Activated naive CD4-positive, alpha-beta T cell (primary cell): ENCODE results near the gene KITLG.
"Not testable (repeated sequence)": the region's sequence is repeated elsewhere in the genome, so short reads cannot be mapped to it uniquely, and the experiment has no call there.

ENCODE experiments used
- DNase-seq, 4 experiments: peaks; one replicate each; lab custom pipeline; 2025; lab: John Stamatoyannopoulos, UW

KITLG gene

DNA sequence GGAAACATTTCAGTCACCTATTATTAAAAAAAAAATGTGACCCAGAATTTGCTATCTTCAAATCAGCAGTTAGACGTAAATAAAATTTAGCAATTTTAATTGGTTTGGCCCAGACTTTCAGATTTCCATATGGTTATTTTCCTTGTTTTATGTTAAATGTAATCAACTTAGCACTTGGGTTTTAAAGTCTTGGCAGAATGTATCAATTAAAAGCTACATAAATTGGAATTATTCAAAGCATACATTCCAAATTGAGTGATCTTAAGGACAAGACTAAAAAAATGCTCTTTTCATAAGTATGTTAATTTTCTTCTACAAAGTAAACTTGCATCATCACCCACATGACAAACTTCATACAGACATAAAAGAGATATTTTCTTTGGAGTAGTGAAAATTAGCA, 3.4 kb downstream of the KITLG start:
- DNase-seq, result no peak

DNA sequence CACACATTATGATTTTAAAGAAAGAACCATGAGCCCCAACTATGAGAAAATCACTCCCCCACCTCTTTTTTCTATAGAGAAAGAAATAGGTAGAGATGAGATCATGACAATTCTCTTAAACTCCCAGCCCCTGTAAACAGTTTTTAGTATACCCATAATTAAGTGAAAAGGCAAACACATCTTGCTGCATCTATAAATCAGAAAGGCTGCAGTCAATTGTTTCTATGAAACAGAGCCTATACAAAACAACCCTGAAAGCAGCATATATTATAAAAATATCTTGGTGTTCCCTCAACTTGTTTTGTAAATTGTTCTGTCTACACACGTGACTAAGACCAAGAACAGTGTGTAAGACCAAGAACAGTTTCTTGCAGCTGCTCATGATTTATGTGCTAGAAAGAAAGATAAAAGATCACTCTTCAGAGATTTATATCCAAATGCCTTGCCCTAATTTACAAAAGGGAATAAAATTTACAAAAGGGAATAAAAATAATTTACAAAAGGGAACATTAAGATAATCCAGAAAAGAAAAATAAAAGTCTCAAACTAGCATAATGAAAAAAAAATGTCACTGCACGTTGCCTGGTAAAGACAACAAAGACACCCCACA, 4.8 kb downstream of the KITLG start:
- no peak for DNase-seq

DNA sequence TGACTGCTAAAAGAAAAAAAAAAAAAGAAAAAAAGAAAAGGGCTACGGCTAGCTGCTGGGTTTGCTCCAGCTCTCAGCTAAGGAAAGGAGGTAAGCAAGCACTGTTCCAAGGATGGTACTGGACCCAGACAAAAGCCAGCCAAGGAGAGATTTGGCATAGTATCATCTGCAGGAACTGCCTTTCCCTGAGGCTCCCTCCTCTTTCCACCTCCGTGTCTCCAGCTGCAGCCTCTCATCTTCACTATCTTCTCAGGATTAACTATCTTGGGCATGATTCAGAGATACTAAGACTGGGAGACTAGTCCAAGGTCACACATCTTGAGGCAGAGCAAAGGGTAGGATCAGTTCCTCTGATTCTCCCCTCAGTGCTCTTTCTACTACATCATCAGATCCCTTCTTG, 6.0 kb downstream of the KITLG start:
- no peak for DNase-seq

DNA sequence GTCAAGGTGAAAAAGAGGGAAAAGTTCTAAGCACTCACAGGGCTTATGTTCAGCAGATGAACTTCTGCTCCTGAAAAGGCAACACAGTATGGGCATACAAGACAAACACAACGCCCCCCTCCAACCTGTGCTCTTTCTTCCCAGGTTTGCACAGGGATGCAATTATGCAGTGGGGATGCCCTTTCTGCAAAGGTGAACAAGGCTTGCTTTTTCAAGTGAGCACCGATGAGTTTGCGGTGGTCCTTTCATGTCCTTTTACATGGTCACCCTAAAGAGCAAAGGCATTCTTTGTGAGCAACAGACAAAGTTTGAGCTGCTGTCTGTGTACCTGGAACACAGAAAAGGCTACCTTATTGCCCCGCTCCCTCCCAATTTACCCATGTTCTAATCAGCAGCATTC, 6.7 kb downstream of the KITLG start:
- DNase-seq, result no peak

DNA sequence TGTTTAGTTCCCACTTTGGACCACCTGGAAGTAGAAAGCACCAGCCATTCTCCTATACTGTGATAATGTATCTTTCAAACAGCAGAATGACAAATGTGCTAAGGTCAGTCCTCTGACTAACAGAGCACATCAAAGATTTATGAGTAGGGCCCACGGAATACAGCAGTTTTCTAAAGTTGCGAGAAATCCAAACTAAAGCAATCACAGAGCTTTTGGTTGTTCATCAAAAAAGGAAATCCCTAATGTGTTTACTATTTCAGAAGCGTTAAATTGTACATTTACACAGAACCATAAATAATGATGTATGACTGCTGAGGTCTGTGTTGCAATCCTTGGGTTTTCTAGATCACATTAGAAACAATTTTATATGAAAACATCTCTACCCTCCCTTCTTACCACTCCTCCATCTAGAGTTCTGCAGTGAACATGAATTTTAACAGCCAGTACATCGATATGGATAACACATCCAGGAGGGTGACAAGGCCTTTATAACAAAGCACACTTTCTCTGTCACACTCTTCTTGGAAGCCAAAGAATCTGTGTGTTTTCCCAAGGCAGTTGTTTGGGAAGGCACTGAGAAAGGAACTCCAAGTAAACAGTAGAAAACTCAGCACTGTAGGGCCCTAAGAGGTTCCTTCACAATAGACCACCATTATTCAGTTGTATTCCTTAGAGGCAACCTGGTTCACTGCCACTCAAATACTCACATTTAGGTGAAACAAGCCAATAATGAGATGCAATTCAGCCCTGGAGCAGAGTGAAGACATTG, 7.3 kb downstream of the KITLG start:
- no peak for DNase-seq

DNA sequence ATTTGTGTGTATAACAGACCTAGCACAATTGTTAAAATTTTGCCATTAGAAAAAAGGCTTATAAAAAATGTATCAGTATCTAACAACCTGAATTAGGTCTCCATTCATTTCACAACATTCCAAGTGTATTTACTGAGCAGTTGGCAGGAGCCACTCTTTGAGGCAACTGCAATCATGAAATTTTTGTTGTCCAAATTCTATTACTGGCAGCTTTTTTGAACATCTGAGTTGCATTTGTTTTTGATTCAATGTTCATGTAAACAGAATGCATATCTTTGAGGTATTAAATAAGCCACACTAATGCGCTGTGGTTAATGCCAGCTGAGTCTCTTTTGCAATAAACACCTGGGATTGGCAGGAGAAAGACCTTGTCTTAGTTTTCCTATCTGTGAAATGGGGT, 8.7 kb downstream of the KITLG start:
- DNase-seq, result no peak

DNA sequence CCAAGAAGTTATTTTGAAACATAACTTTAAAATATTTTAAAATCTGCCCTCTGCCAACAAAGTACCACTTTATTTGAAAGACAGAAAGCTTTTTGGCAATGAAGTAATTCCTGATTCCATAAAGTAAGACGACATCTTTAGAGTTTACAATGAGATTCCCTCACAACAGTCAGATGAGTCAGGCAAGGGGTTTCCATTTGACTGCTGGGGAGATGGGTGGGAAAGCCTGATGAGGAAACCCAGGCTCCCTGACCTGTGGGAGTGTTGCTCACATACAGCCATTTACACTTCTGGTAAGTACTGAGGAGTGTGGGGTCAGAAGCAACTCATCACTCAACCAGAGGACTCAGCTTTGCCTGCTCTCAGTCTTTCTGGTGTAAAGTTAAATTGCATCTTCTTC, 10.2 kb downstream of the KITLG start:
- no peak for DNase-seq

DNA sequence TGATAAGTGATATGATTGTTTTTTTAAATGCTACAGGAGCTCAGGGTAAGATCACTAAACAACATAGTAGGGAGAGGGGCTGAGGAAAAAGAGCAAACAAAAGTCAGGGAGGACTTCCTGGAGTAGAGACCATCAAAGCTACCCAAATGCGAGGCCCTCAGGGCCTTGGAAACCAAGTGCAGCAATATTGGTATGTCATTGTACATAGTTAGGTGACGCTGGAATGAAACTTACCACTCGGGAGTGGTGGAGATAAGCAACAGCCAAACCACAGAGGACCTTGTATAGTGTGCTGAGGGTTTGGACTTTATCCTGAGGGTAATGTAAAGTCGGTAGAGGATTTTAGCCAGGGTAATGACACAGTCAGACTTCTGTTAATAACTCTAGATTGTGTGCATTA, 13.8 kb downstream of the KITLG start:
- DNase-seq, result no peak

DNA sequence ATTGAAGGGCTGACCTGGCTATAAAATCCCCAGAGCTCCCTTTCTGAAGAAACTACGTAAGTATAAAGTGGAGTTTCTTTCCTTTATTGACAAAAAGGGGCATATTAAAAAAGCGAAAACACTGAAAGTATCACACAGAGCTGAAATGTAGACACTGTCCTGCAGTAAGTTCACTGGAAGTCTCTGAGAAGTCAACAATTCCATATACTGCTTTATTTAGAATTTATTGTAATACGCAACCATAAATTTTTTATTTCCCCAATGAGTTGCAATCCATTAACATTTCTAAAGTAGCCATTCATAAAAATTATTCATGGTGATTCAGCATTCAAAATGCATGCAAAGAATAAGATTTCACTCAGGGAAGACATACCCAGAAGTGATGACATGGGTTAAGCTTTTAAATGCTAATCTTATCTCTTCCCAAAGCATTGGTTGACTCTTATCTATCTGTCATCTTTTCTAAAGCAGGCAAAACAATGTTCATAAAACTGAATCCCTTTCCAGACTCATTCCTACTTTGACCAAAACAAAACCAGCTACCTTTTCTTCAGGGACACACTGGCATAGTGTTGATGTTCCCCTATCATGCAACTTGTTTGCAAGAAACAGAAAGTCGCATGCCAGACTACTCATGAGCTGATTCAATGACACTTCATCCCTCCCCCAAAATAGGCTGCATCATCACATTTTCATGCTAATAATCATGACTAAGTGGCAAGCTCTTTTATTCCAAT, 17.3 kb downstream of the KITLG start:
- no peak for DNase-seq

DNA sequence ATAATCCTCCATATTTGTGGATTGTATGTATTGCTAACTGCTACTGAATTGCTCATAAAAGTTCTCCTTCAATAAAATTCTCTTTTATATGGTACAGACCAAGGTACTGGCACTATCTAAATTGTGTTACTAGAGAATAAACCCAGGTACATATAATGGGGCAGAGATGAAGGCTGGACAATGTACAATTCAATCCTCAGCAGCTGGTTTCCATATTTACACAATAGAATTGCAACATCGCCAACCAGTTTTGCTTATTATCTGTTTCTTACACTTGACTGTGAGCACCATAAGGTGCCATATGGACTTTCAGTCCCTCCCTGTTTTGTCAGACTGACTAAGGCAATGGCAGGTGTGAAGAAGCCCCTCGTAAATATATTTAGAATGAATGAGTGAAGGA, 18.1 kb downstream of the KITLG start:
- no peak for DNase-seq

DNA sequence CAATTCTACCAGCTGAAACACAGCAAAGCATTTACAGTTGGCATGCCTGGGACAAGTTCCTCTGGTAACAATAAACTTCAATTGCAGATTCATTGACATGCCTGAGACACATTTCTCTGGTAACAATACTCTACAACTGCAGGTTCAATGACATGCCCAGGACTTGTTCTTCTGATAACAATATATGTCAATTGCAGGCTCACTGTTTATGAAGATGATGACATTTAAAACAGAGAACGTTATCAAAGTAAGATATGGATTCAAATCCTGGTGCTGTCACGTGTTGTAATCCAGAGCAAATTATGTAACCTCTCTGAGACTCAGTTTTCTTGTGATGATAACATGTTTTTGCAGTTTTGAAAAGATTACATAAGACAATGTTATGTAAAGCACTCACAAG, 20.5 kb downstream of the KITLG start:
- no peak for DNase-seq

DNA sequence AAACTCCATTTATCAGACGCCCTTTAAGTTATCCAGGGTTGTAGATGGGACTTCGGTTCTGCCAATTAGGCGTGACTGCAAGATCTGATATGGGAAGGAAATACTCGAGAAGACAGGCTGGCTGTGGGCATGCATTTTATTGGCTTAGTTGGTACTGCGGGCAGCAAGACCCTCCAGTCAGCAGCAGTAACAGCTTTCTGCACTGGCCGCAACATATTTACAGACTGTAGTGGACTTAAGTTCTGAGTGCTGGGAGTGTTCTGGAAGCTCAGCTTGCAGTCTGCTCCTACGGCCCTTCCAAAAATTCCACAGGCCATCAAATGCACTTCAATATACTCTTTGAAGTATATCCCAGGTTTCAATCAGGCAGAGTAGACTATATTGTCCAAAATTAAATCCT, 21.1 kb downstream of the KITLG start:
- no peak for DNase-seq

DNA sequence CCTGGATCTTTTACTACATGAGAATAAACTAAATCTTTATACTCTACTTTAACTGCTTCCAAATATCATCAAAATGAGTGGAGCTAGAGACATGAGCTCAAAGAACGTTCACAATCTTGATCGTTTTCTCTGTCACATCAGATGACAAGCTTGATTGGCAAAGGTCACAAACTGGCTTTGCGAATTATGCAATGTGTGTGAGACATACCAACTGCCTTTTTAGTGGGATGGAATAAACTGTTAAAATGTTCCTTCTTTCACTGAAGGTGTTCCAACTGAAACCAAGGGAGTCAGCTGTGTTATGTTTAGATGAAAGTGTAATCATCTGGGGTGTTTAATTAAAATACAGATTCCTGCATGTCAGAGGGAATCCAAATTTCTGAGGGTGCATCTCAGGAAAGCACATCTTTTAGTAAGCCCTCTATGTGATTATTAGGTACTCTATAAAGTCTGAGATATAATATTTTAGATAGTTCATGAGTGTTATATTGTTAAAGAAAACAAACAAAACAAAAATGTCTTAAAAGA, 21.9 kb downstream of the KITLG start:
- DNase-seq, result no peak

DNA sequence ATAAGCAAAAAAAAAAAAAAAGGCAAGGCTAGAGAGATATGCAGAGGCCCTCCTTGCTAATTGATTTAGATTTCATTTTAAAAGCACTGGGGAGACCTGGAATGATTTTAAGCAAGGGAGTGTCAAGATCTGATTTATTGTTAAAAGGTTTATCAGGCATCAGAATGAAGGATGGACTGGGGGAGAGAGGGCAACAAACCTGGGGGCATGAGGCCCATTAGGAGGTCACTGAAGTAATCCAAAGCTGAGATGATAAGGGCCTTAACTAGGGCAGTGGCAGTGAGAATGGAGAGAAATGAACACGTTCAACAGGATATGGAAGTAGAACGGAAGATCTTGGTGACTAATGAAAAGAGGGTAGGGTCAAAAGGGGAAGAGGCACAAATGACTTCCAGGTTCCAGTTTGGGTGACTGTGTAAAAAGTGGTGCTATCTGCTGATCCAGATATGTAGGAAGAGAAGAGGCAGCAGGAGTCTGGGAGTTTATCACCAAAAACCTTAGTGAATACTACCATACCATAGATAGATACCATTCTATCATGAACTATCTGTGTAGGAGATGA, 24.0 kb downstream of the KITLG start:
- no peak for DNase-seq

DNA sequence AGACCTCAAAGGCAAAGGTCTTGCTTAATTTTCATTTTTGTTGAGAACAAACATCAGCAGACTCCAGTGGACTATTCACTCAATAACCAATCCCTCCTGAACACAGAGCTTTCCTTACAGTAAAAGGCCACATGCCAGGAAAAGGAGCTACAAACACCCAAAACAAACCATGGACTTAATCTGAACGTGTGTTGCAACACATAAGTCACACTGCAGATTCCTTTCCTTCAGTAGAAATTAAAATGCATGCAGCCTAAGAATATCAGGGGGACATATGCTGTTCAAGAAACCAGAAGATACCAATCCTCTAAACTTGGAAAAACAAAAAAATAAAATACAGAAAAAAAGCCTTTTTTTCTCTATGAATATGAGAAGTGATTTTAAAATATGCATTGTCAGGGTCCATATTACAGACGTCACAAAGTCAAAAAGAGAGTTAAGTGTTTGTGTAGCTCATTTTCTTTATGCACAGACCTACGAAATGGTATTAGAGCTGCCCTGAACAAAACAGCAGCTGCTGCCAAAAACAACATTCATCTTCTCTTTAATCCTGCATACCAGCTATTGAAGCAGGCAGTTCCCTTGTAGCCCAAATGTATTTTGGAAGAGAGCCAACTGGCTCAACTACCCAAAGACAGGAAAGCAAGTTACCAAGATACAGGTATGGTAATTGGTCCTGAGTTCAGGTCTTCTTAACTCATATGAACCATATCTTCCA, 26.2 kb downstream of the KITLG start:
- DNase-seq, result no peak

DNA sequence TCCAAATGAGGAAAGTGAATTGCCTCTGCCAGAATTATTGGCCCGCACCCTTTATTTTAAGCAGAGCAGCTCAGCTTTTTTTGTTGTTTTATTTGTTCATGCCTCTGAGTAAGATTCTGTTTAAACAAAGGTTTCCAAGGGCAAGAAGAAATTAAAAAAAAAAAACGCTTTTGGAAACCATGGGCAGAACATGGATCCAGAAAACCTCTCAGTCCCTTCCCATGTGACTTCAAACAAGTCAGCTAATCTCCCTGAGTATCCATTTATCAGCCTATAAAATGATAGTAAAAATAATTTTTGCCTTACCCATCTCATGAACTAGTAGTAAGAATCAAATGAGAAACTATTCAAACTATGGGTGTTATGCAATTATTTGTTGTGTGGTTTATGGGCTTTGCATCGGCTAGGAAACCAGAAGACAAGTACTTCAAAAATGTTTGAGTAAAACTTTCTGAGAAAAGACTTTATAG, 27.6 kb downstream of the KITLG start:
- DNase-seq, result no peak

DNA sequence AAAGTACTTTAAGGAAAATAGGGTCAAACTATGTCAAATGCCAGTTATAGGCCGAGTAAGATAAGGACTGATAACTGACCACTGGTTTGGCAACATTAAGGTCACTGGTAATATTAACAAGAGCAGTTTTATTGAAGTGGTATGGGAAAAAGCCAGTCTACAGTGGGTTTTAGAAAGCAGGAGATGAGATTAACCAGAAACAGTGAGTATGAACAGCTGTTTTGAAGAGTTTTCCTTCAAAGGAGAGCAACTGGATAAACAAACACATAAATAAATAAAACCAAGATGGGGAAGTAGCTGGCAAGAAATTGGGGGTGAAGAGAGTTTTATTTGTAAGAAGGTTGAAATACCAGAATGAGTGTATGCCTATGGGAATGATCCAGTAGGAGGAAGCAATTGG, 30.3 kb downstream of the KITLG start:
- no peak for DNase-seq

DNA sequence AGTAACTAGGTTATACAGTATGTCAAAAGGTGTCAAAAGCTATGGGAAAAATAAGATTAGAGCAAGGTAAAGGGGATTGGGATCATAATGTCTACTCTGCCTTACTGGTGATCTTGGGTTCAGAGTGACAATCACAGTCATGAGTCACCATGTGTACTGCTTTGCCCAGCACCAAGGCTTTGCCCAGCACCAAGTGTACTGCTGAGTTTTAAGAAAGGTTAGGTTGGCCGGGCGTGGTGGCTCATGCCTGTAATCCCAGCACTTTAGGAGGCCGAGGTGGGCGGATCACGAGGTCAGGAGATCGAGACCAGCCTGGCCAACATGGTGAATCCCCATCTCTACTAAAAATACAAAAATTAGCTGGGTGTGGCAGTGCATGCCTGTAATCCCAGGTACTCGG, 32.3 kb downstream of the KITLG start:
- not testable (repeated sequence) for DNase-seq

DNA sequence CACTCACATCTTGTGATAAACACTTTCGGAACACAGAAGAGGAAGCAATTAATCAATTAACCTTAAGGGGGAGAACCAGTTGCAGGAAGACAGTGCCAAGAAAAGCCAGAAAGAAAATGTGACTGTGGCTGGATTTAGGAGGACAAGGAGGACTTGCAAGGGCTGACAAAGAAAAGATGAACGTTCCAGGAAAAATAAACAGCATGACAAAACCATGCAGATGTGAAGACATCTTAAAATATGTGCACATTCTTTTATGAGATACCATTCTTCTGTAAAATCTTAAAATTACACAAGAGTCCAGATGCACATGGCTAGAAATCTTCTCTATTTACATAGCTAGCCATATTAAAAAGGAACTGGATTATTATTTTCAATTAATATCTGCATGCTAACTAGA, 33.4 kb downstream of the KITLG start:
- DNase-seq, result no peak

DNA sequence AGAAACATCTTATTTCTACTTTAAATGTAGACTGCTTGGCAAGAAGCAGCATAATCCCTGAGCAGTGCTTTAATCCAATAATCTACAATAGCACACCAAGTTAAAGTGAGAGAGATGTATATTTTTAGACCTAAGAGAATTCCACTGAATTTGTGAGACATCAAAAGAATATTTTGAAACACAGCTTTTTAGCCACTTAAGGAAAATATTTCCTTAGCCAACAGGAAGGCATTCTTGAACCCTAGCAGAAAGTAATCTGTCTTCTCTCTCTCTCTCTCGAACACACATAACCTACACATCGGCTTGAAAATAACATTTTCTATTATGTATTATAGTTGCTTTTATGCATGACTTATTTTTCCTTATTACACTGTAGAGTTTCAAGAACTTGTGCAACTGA, 34.0 kb downstream of the KITLG start:
- no peak for DNase-seq

DNA sequence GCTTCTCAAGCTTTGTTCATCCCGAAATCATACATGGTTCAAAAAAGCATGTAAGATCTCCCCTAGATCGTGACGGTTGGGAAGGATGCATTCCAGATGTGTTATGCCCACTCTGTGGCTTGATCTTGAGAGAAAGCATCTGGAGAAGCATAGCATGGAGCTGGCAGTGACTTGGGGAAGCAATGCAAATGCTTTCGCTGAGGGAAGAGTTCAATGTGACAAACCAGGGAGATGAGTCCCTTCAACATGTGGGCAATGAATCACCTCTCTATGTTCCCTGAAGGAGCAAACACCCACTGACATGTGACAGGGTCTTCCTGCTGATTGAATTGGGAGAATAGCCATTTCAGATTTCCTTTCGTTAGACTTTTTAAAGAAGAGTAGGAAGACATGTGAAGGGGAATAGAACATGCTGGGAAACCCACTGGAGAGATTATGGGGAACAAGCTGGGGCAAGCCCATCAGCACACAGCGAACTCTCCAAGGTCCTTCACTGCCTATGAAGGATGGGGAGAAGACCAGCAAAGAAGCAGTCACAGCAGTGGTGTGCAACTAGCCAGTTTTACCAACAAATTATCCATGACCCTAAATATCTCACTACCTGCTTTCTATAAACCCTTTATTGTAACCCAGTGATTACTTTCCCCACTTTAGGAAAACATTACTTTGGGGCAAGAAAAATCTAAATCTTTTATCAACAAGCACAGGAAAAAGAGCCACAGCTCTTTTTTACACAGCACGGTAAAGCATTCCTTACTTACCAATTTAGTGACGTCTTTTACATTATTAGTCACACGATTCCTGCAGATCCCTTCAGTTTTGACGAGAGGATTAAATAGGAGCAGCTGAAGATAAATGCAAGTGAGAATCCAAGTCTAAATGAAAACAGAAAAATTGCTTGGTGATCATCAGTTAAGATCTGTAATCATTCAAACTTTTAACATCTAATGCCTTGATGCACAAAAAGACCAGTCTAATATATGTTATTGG, 35.0 kb downstream of the KITLG start:
- DNase-seq, result no peak
